Esophagus (tissue), 2 donors: ENCODE measurements around the gene BDH1. TPM values are rescaled to one million over a fixed set of nuclear protein-coding genes. Genes with fewer than 3 reads are reported as not detected.

ENCODE experiments used
- H3K27ac ChIP-seq, 2 donors: one replicate each; pipeline ENCODE4 v1.5.1; 2013; ENCODE audit warnings: low read depth in 2 of 2, mild to moderate bottlenecking in 2 of 2, inconsistent platforms in 1 of 2, low read length in 1 of 2, moderate library complexity in 1 of 2
- H3K27me3 ChIP-seq, 2 donors: one replicate each; pipeline ENCODE4 v1.6.1; 2013; ENCODE audit warnings: low read length in 2 of 2, control low read depth in 1 of 2, mild to moderate bottlenecking in 1 of 2; ENCODE audit not compliant: insufficient read depth in 2 of 2, control insufficient read depth in 1 of 2
- H3K36me3 ChIP-seq, 2 donors: one replicate each; pipeline ENCODE4 v1.6.1; 2013; ENCODE audit warnings: low read length in 1 of 2; ENCODE audit not compliant: control insufficient read depth in 2 of 2, insufficient read depth in 2 of 2
- H3K4me1 ChIP-seq, 2 donors: one replicate each; pipeline ENCODE4 v1.6.1; 2013; ENCODE audit warnings: low read length in 1 of 2; ENCODE audit not compliant: control insufficient read depth in 2 of 2, insufficient read depth in 2 of 2
- H3K4me3 ChIP-seq, 2 donors: one replicate each; pipeline ENCODE4 v1.5.1; 2013; ENCODE audit warnings: low read length in 2 of 2, mild to moderate bottlenecking in 2 of 2, low read depth in 1 of 2, moderate library complexity in 1 of 2
- H3K9me3 ChIP-seq, 2 donors: one replicate each; pipeline ENCODE4 v1.6.1; 2013; ENCODE audit warnings: mild to moderate bottlenecking in 2 of 2, low read depth in 1 of 2, low read length in 1 of 2, moderate library complexity in 1 of 2; ENCODE audit not compliant: control insufficient read depth in 2 of 2, insufficient read depth in 1 of 2
- WGBS, 2 donors: extraction: QIAGEN DNeasy Blood & Tissue Kit; methylation state at CpG; one replicate each; pipeline ENCODE4 v1.1.7; 2013; 5-methylcytosine and 5-hydroxymethylcytosine counted together
- polyA plus RNA-seq, 2 donors: library from polyadenylated mRNA; stranded (reverse); fragments of 200-250 nt; gene quantifications; one replicate each; pipeline ENCODE4 v1.2.3, GENCODE V29; 2013
- donor health status: healthy with polysubstance abuse.
- donor health status: Bipolar disorder and iron deficiency.

BDH1 gene
- polyA plus RNA-seq, 2 donors: 49.5 to 59.9 TPM

DNA sequence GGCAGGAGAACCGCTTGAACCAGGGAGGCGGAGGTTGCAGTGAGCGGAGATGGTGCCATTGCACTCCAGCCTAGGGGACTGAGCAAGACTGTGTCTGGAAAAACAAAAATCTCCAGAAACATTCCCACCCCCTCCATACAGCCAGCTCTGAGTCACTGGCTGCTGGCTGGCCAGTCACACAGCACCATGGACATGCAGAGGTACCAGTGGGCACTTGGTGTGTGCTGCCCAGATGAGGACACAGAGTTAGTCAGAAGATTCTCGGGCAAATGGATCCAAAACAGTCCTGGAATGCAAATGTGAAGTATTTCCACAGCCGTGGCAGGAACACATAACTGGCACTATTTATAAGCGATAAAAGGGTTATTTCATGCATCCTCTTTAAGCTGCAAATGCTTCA lies 44.6 kb downstream of the BDH1 start:
- WGBS, 2 donors: 92 to 95% methylated on average over 6 of the region's 6 CpGs
- no peak overlapping the region for H3K4me3 ChIP-seq
- peaks cover 0 to 19% of the 10 kb centered on the region in 2 donors for H3K36me3 ChIP-seq
- H3K27ac ChIP-seq: no peak overlapping the region
- H3K4me1 ChIP-seq: peaks cover 0 to 31% of the 10 kb centered on the region in 2 donors
- H3K9me3 ChIP-seq: no peaks in the 10 kb centered on the region
- no peaks in the 10 kb centered on the region for H3K27me3 ChIP-seq

DNA sequence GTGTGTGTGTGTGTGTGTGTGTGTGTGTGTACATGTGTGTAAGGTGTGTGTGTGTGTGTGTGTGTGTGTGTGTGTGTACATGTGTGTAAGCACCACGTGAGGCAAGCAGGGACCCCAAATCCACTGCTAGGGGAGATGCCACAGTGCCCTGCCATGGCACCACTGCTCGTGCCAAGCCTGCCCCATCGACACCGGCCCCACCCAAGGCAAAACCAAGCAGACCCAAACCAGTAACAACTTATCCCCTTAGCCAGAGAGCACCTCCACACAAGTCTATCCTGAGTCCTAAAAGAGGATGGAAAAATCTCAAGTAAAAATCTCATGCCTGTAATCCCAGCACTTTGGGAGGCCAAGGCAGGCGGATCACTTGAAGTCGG lies 45.1 kb downstream of the BDH1 start:
- Histone ChIP-seq H3K4me3 (no peak overlapping the region), H3K36me3 (peaks cover 0 to 16% of the 10 kb centered on the region in 2 donors), H3K4me1 (peaks cover 0 to 27% of the 10 kb centered on the region in 2 donors), H3K9me3 (no peaks in the 10 kb centered on the region), H3K27ac (no peak overlapping the region), H3K27me3 (no peaks in the 10 kb centered on the region)
- WGBS, 2 donors: 62 to 71% methylated on average over 5 to 6 of the region's 6 CpGs

DNA sequence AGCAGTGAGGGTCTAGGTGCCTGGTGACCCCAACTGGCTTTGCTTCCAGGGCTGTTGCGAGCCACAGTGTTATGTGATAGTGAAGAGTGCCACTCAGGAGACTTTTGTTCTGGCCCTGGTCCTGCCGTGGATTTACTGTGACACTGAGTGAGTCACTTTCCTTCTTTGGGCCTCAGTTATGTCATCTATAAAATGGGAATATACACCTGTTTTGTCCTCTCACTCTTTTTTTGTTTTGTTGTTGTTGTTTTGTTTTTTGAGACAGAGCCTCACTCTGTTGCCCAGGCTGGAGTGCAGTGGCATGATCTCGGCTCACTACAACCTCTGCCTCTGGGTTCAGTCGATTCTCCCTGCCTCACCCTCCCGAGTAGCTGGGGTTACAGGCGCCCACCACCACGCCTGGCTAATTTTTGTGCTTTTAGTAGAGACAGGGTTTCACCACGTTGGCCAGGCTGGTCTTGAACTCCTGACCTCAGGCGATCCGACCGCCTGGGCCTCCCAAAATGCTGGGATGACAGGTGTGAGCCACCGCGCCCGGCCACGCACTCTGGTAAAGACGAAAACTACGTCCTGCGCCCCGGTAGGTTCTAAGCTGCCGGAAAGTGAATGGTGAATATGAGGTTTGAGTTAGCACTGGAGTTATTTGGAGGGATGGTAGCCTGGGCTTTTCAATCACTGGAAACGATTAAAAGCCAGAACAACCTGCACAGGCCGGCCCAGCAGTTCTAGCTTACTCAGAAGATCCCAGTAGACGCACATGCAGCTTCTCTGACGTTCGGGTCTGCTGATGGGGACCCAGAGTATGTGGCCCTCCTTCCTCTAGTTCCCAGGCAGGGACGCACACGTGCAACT lies 46.6 kb downstream of the BDH1 start:
- H3K27me3 ChIP-seq: no peaks in the 10 kb centered on the region
- 88 to 89% methylated on average over 27 of the region's 27 CpGs for WGBS, 2 donors
- no peak overlapping the region for H3K27ac ChIP-seq
- peaks cover 0 to 21% of the 10 kb centered on the region in 2 donors for H3K4me1 ChIP-seq
- H3K4me3 ChIP-seq: no peak overlapping the region
- H3K9me3 ChIP-seq: no peaks in the 10 kb centered on the region
- H3K36me3 ChIP-seq: peaks cover 0 to 16% of the 10 kb centered on the region in 2 donors

DNA sequence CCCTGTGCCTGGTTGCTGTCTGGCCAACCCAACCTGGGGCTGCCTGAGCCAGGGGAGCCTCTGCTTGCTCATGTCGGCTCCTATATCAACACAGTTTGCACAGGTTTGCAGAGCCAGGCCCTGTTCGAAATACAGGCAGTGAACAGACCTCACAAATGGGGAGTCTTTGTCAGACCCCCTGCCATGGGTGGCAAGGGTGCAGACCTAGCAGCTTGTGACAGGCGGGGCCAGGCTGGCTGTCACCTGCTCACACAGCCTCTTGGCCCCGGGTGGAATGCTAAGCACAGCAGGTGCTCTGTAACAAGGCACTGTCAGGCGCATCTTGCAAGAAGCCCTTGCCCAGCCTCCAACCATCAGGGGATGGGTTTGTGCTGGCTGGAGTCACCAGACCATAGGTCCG lies 47.3 kb downstream of the BDH1 start:
- H3K9me3 ChIP-seq: no peaks in the 10 kb centered on the region
- no peak overlapping the region for H3K4me3 ChIP-seq
- H3K4me1 ChIP-seq: peaks cover 3 to 19% of the 10 kb centered on the region in 2 donors
- H3K27me3 ChIP-seq: no peaks in the 10 kb centered on the region
- WGBS, 2 donors: 75 to 81% methylated on average over 6 of the region's 6 CpGs
- no peak overlapping the region for H3K27ac ChIP-seq
- H3K36me3 ChIP-seq: peaks cover 0 to 16% of the 10 kb centered on the region in 2 donors

DNA sequence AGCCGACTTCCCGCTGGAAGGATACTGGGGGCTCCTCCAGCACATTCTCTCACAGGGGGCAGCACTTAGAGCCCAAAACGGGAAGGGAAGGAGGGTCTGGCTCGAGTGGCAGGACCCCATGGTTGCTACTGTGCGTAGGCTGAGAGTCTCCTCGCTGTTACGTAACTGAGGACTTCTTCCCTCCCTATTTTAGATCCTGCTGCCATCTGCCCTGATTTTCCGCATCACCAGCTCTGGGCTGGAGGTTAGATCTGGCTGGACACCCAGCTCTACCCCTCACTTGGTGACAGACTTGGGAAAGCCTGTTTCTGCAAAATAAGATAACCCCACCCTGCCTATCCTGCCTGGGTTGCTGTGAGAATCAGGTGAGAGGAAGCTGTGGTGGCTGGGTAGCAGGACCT lies 47.7 kb downstream of the BDH1 start:
- Histone ChIP-seq H3K9me3 (no peaks in the 10 kb centered on the region), H3K27me3 (no peaks in the 10 kb centered on the region), H3K36me3 (peaks cover 0 to 16% of the 10 kb centered on the region in 2 donors), H3K27ac (no peak overlapping the region), H3K4me1 (peaks cover 3 to 17% of the 10 kb centered on the region in 2 donors), H3K4me3 (no peak overlapping the region)
- 90 to 93% methylated on average over 8 of the region's 8 CpGs for WGBS, 2 donors

DNA sequence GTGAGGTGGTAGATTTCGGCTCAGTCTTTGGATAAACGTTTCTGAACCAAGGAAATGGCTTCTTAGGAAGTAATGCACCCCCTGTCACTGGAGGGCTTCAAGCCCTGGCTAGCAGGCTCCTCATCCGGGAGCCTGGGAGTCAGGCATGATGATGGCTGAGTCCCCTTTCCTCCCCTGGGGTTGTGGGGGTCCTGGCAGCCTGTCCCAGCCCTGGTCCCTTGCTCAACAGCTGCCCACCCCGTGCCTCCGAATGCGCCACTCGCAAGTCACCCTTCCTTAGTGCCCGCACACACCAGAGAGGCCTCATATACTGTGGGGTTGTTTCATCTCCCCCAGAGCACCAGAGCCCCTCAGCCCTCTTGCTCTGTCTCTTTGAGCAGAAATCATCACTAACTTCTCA lies 48.2 kb downstream of the BDH1 start:
- peak overlapping the region in 1 of 2 donors; percentile 26 for H3K27ac ChIP-seq
- peaks cover 0 to 12% of the 10 kb centered on the region in 2 donors for H3K36me3 ChIP-seq
- H3K4me3 ChIP-seq: no peak overlapping the region
- WGBS, 2 donors: 72 to 79% methylated on average over 8 of the region's 8 CpGs
- H3K4me1 ChIP-seq: peaks cover 3 to 15% of the 10 kb centered on the region in 2 donors
- no peaks in the 10 kb centered on the region for H3K27me3 ChIP-seq
- no peaks in the 10 kb centered on the region for H3K9me3 ChIP-seq

DNA sequence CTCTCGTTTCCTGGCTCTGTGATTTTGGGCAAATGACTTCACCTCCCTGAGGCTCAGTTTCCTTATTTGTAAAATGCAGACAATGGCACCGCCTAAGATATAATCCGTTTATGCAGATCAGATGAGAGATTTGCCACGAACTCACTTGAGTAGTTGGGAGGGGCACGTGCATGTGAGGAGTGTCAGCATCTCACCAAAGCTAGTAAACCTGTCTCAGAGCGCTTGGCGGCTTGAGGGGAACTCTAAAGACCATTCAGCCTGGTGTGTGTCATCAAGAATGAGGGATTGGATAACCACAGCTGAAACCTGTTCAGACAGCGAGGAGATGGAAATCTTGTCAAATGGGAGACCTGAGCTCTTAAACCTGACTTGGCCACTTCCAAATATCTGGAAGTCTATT lies 48.7 kb downstream of the BDH1 start:
- H3K27me3 ChIP-seq: no peaks in the 10 kb centered on the region
- peaks cover 0 to 8% of the 10 kb centered on the region in 2 donors for H3K36me3 ChIP-seq
- H3K4me1 ChIP-seq: peaks cover 3 to 16% of the 10 kb centered on the region in 2 donors
- no peaks in the 10 kb centered on the region for H3K9me3 ChIP-seq
- no peak overlapping the region for H3K27ac ChIP-seq
- H3K4me3 ChIP-seq: no peak overlapping the region
- WGBS, 2 donors: 63 to 66% methylated on average over 8 of the region's 8 CpGs

DNA sequence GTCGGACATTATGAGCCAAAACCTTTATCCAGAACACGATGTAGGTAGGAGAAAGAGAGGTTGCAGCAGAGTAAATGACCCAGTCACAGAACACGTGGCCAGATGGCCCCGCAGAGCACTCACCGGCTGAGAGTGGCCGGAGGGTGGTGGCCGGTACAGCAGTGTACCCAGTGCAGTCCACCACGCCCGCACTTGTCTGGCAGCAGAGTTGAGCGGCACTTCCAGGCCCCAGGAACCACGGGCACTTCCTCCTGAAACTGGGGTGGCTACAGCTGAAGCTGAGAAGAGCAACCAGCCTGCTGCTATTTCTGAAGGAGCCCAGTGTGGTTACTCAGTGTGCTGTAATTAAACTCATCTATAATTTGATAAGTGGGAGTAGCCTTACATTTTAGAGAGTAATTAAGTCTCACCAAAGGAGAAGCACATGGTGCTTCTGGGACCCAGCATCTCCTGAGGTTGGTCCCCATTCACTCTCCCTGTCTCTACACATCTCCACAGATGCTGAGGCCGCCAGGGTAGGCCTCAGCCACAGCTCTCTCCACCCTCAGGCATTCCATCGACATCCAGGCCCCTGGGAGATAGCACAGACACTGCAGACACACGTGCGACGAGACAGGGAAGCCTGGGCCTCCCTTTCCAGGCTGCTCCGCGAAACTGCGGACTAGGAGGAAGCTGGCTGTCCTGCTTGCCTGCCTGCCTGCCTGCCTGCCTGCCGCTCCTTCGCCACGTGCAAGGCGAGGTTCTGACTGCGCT lies 49.8 kb downstream of the BDH1 start:
- WGBS, 2 donors: 83 to 85% methylated on average over 24 of the region's 24 CpGs
- no peaks in the 10 kb centered on the region for H3K27me3 ChIP-seq
- no peaks in the 10 kb centered on the region for H3K36me3 ChIP-seq
- H3K9me3 ChIP-seq: no peaks in the 10 kb centered on the region
- peaks cover 3 to 18% of the 10 kb centered on the region in 2 donors for H3K4me1 ChIP-seq
- H3K4me3 ChIP-seq: no peak overlapping the region
- peak overlapping the region in 1 of 2 donors; percentile 6 for H3K27ac ChIP-seq

DNA sequence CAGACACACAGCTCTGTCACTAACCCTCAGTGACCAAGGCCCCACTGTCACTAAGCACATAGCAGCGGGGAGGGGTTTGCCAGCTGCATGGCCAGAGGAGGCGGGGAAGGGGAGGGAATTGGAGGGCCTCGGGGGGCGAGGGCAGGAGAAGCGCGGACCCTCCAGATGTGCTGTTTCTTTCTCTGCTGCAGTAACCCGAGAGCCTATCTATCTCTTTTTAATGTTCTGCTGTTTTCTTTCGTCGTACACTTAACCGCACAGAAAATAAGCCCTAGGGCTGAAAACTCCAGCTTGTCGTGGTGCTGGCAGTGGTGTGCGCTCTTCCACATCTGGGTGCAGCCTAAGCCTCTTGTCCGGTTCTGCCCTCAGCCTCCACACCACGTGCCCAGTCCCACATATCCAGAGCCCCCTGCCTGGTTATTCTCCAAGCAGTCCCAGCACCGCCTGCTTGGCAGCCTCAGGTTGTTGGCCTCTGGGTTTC lies 51.1 kb downstream of the BDH1 start:
- Histone ChIP-seq H3K4me3 (no peak overlapping the region), H3K27me3 (no peaks in the 10 kb centered on the region), H3K36me3 (no peaks in the 10 kb centered on the region), H3K4me1 (peaks cover 3 to 16% of the 10 kb centered on the region in 2 donors), H3K27ac (peak overlapping the region in 1 of 2 donors; percentile 74), H3K9me3 (no peaks in the 10 kb centered on the region)
- 52 to 62% methylated on average over 15 of the region's 15 CpGs for WGBS, 2 donors
